Measurements from ENCODE around the gene PRAC1. TPM values are rescaled to one million over a fixed set of nuclear protein-coding genes. Genes with fewer than 3 reads are reported as not detected.
A peak's percentile ranks its signal among the peaks of the same experiment; 100 is the strongest.

PRAC1 gene
- total RNA-seq, 2 donors from 2014 or later = not detected

DNA sequence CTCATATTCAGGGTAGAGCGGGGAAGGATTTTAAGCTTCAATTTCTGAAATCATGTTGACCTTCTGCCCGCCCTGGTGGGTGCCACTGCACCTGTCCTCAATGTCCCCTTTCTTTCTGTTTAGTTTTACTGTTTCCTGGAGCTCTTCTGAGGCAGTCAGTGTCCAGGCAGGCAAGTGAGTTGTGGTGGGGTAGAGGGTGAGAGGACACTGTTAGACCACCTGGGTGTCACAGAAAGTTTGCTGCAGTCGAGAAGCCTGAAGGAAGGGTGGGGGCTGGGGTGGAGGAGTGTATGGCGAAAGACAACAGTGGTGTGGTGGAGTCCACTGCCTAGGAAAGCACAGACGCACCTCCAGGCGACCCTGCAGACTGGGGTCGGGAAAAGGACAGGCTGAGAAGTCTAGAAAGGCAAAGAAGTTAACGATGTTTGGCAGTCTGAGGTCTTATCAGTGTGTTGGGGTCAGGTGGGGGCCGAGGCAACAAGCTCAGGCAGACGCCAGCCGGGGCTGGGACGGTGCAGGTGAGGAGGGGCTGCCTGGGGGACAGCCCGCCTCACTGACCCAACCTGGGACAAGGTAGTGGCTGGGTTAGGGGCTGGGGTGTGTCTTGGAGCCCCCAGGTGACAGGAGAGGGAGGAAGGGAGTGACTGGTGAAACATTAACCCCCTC lies 29.5 kb upstream of the PRAC1 start:
- Mint-ChIP-seq H3K4me1 (peaks cover 6% of the 10 kb centered on the region), H3K27ac (no peak overlapping the region), H3K4me3 (no peak overlapping the region), H3K9me3 (no peaks in the 10 kb centered on the region), H3K36me3 (ENCODE audit: low read depth) (no peaks in the 10 kb centered on the region), H3K27me3 (peaks cover 68% of the 10 kb centered on the region)
- no peak for ATAC-seq (replicated peaks)

DNA sequence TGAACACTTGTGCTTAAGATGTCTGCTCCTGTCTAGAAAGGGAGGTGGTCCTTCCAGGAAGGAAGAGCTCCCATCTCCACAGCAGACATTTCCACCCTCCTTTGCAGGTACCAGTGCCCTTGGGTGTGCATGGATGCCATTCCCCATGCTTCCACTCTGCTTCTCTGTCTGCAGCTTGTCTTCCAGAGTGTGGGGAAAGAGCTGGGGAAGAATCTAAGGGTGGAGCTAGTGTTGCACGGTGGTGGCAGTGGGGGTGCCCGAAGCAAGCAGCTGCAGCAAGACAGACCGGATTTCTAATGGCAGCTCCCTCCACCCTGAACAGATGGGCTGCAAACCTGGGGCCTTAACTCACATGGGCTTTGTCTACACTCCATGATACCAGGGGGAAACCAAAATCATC lies 28.9 kb upstream of the PRAC1 start:
- no peak overlapping the region for H3K4me3 Mint-ChIP-seq
- ATAC-seq (replicated peaks) = no peak
- peaks cover 12% of the 10 kb centered on the region for H3K4me1 Mint-ChIP-seq
- H3K27me3 Mint-ChIP-seq = peaks cover 69% of the 10 kb centered on the region
- H3K27ac Mint-ChIP-seq = no peak overlapping the region
- no peaks in the 10 kb centered on the region for H3K9me3 Mint-ChIP-seq
- H3K36me3 Mint-ChIP-seq (ENCODE audit: low read depth) = no peaks in the 10 kb centered on the region

DNA sequence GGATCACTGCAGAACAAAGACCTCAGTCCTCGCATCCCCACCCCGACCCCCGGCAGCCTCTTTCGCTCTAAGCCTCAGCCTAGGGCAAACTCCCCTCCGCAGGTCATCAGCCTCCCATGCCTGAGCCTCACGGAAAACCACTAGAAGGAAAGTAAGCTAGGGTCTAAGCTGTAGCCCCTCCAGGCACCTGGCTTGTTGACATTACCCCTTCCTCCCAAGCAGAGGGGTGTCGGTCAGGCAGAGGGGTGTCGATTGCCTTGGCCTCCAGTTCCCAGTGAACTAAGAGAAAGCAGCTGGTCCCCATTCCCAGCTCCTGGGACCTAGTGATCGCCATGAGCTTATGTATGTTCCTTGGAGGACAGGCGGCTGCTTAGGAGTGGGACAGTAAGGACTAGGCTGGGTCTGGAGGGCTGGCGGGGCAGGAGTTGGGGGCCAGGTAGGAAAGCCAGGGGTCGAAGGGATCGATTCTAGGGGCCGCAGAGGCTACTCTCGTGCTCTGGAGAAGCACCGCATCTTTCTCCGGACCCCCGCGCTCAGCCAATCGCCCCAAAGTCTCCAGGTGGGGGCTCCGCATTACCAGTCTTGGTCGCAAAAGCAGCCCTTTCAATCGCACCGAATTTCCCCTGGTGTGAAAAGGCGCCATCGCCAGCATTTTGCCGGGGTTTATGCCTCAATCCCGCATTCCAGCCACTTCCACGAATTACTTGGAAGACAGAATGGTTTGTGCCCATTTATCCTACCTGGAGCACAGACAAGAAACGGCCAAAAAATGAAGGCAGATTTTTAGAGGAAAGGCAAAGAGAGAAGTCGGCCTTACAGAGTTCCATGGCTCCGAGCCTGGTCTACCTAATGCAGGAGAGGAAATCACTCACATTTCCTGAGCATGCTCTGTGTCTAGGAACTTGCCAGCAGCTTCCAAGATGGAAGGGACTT lies 27.6 kb upstream of the PRAC1 start:
- Mint-ChIP-seq H3K27ac (no peak overlapping the region), H3K36me3 (ENCODE audit: low read depth) (no peaks in the 10 kb centered on the region), H3K9me3 (no peaks in the 10 kb centered on the region), H3K4me1 (peaks cover 12% of the 10 kb centered on the region), H3K4me3 (no peak overlapping the region), H3K27me3 (peaks cover 71% of the 10 kb centered on the region)
- ATAC-seq (replicated peaks) = no peak

DNA sequence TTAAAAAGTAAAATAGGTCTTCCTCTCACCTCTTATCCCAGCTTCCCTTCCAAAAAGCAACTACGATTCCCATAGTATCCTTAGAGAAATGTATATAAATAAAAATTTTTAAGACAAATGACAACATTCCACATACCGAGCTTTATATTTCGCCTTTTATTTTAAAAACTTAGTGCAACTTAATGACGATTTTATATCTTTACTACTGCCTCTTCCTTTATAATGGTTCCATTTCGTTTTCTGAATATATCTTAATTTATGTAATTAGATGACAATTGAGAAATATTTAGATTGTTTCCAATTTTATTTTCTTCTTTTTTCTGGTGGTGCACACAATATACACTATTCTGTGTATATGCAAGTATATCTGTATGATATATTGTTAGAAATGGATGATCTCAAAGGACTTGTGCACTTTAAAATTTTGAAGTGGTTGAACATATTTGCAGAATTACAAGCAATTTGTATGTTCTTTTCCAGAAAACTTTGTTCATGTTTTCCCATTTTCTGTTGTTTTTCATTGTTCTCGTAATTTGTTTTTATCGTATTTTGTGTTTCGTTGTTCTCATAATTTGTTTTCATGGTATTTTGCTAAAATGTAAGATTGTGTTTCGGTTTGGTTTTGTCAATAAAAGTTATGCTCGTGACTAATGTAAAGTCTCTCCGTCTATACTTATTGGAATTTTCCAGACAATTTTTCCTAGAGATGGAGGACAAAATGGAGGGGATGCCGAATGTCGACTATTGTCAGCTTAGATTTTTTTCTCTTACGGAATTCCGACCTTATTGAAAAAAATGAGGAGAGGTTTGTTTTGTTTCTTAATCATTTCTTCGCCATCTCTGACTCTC lies 26.6 kb upstream of the PRAC1 start:
- Mint-ChIP-seq H3K27me3 (peaks cover 74% of the 10 kb centered on the region), H3K4me3 (no peak overlapping the region), H3K27ac (no peak overlapping the region), H3K4me1 (peaks cover 12% of the 10 kb centered on the region), H3K9me3 (no peaks in the 10 kb centered on the region), H3K36me3 (ENCODE audit: low read depth) (no peaks in the 10 kb centered on the region)
- no peak for ATAC-seq (replicated peaks)

DNA sequence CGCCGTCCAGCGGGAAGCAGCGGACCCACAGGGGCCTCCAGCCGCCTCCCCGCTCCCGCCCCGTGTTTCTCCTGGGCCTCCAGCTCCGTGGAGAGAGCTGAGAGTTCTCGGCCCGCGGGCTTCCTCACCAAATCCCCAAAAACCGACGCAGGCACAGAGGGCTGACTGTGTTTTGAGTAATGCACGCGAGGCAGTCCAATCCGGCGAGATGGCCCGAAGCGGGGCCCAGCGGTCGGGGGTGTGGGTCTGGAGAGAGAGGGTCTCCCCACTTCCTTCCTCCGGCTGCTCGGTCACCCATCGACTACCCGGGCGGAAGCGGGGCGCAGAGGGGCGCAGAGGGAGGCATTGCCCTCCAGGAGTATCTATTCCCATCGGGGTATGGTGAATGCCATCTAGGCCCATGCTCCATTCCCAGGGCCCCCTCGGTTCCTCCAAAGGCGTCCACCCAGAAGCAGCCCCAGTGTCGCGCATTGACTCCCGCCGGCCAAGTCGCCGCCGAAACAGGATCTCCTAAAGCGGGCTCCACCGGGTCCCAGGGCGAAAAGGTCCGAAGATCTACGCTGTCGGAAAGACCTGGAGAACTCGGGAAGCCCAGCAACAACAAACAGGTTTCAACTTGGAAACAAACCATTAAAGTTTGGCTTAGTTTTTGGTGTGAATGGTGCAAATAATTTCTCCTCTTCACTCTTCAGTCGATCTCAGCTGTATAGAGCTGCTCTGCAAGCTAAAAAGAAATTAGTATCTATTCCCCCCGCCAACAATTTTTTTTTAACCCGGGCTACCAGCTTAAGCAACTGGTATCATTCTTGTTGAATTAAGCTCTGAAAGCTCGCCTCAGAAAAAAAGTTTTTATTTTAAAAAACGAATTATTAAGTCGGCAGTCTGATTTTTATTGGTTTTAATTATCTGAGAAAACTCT lies 25.4 kb upstream of the PRAC1 start:
- H3K36me3 Mint-ChIP-seq (ENCODE audit: low read depth) = no peaks in the 10 kb centered on the region
- H3K27ac Mint-ChIP-seq = no peak overlapping the region
- no peak overlapping the region for H3K4me3 Mint-ChIP-seq
- peaks cover 74% of the 10 kb centered on the region for H3K27me3 Mint-ChIP-seq
- peaks cover 7% of the 10 kb centered on the region for H3K4me1 Mint-ChIP-seq
- H3K9me3 Mint-ChIP-seq = no peaks in the 10 kb centered on the region
- ATAC-seq (replicated peaks) = no peak

DNA sequence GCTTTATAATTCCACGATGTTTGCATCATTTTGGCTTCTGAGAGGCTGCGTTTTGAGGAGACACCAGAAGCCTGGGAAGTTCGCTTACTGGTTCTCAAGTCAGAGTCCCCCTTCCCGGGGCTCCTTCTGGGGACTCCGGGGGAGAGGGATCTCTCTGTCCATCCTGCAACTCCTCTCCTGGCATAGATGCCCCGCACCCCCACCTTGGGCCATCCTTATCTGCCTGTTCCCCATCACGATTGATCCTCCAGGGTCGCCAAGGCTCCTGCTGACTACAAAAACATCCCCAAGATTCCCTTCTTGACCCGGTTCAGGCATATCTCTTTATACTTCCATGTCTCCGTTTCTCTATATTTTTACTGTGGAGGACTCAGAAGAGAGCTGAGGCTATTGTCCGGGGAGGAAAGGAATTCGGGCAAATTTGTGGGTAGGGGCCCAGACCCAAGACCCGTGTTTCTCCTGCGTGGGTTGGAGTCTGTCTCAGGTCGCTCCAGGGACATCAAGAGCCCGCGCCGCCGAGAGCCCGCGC lies 24.7 kb upstream of the PRAC1 start:
- ATAC-seq (replicated peaks) = no peak
- Mint-ChIP-seq H3K9me3 (no peaks in the 10 kb centered on the region), H3K4me3 (no peak overlapping the region), H3K36me3 (ENCODE audit: low read depth) (no peaks in the 10 kb centered on the region), H3K4me1 (peaks cover 7% of the 10 kb centered on the region), H3K27ac (no peak overlapping the region), H3K27me3 (peaks cover 81% of the 10 kb centered on the region)

DNA sequence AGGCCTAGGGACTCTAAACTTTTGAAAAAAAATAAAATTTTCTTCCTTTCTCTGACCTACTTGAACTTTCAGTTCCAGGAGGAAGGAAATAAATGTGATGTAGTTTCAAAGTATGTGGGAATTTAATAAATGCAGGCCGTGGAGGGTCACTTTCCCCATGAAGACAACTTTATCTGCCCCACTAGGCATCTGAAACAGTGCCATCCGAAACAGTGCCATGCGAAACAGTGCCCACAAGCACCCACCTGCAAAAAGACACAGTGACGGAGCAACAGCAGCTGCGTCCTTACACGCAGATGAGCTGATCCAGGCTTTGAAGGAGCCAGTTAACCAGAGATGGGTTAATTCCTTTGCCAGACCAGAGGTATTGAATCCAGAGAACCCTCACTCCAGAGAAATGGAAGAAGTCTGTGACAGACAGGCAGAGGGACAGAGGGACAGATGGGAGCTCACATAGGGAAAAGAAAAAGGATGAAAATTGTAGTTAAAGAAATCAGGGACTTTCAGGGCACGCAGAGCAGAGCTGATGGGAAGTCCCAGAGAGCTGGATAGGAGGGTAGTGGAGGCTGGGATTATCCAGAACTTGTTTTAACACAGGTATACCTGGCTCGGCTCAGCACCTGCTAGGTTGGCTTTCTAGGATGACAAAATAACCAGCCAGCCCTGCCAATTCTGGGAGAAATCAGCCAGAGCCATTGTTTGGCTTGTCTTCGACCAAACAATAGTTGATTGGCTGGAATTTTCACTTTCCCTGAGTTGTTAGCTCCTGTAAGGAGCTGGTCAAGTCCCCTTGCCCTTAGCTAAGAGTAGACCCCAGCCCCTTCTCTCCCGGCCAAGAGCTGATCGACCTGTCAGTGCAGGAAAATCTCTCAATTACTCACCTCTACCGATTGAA lies 23.3 kb upstream of the PRAC1 start:
- H3K4me3 Mint-ChIP-seq = no peak overlapping the region
- H3K27ac Mint-ChIP-seq = no peak overlapping the region
- no peaks in the 10 kb centered on the region for H3K9me3 Mint-ChIP-seq
- ATAC-seq (replicated peaks) = no peak
- H3K27me3 Mint-ChIP-seq = peaks cover 77% of the 10 kb centered on the region
- peaks cover 7% of the 10 kb centered on the region for H3K4me1 Mint-ChIP-seq
- H3K36me3 Mint-ChIP-seq (ENCODE audit: low read depth) = no peaks in the 10 kb centered on the region

DNA sequence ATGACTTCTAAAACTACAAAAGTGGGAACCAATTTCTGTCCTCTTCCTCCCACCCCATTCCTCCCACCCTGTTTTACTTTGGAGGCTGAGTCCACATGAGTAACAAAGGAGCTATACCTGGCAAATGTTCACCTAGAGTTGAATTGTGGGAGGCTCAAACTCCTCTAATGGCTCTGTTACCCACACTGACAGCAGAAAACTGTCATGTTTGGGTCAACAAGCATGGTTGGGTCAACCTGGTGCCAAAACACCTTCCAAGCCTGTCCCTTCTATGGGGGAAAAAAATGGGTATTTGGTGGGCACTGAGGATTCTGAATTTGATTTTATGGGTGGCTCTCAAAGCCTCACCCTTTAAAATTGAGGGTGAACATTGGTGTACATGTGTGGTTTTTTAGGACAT lies 18.2 kb upstream of the PRAC1 start:
- Mint-ChIP-seq H3K27ac (no peak overlapping the region), H3K4me1 (no peaks in the 10 kb centered on the region), H3K27me3 (peaks cover 81% of the 10 kb centered on the region), H3K4me3 (no peak overlapping the region), H3K9me3 (no peaks in the 10 kb centered on the region), H3K36me3 (ENCODE audit: low read depth) (no peaks in the 10 kb centered on the region)
- no peak for ATAC-seq (replicated peaks)

DNA sequence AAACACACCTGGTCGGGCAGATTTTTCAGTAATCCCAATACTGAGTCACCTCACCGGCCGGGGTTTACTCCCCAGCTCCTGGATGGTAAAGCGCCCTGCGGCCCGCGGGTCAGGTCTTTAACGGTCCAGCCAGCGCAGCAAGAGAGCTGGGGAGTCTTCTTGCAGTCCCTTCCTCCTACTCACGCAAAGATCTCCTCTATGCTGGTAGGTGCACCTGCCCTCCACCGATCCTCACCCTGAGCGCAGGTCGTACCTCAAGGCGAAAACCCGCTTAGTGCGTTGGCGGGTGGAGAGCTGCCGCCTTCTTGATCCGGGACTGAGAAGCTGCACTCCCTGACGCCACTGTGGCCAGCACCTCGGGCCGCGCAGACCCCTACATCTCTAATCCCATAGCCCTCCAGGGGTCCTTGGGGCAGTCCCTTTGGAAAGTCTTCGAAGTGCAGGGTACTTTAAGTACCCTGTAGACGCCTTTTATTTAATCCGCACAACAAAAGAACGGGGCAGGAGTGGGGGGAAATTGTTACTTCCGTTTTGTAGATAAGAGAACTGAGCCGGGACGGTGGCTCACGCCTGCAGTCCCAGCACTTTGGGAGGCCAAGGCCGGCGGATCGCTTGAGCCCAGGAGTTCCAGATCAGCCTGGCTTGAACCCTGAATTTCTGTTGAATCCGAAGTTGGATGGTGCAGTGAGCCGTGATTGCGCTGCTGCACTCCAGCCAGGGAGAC lies 16.6 kb upstream of the PRAC1 start:
- Mint-ChIP-seq H3K4me1 (no peaks in the 10 kb centered on the region), H3K9me3 (no peaks in the 10 kb centered on the region), H3K27ac (no peak overlapping the region), H3K4me3 (peak overlapping the region; percentile 45), H3K27me3 (peaks cover 80% of the 10 kb centered on the region), H3K36me3 (ENCODE audit: low read depth) (no peaks in the 10 kb centered on the region)
- ATAC-seq (replicated peaks) = no peak

DNA sequence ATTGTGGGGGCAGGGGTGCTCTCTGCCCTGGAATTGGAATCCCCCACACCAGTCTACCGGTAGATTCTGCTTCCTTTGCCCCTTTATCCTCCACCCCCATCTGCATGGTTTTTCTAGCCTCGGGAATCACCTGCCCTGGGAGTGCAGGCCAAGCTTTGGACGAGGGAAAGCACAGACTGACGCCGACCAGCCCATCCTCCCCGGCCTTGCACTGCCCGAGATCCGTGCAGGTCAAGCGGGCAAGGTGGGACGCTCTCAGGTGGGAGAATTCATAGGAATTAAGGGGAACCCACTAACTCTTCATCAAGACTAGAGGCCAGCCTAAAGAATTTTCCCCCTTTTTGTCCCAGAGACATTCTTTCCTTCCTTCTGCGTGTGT lies 16.1 kb upstream of the PRAC1 start:
- Mint-ChIP-seq H3K9me3 (no peaks in the 10 kb centered on the region), H3K4me3 (no peak overlapping the region)

DNA sequence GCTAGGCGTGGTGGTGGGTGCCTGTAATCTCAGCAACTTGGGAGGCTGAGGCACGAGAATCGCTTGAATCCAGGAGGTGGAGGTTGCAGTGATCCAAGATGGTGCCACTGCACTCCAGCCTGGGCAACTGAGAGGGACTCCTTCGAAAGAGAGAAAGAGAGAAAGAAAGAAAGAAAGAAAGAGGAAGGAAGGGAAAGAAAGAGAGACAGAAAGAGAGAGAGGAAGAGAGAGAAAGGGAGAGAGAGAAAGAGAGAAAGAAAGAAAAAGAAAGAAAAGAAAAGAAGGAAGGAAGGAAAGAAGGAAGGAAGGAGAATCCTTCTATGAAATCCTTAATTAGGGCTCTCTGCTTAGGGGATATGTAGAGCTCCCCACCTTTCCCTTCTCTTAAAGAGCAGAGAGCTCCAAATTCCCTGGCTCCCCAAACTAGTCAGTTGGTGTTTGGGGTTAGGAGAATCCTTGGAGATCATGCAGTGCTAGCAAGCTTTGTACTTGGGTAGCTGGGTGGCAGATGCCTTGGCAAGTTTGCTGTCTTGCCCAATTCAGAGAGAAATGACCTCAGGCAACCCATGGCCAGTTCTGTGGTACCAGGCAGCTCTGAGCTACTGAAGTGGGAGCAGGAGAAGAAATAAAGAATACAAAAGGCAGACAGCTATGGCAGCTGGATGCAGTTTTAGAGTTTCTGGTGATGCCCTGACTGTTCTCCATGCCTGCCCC lies 15.2 kb upstream of the PRAC1 start:
- Mint-ChIP-seq H3K27me3 (peaks cover 78% of the 10 kb centered on the region), H3K4me1 (peaks cover 7% of the 10 kb centered on the region), H3K4me3 (no peak overlapping the region), H3K27ac (no peak overlapping the region), H3K9me3 (no peaks in the 10 kb centered on the region), H3K36me3 (ENCODE audit: low read depth) (no peaks in the 10 kb centered on the region)
- no peak for ATAC-seq (replicated peaks)

More for the DNA sequence above, 16.1 kb upstream of the PRAC1 start:
- Mint-ChIP-seq H3K27me3 (peaks cover 80% of the 10 kb centered on the region), H3K27ac (no peak overlapping the region), H3K36me3 (ENCODE audit: low read depth) (no peaks in the 10 kb centered on the region), H3K4me1 (peaks cover 4% of the 10 kb centered on the region)
- ATAC-seq (replicated peaks) = no peak

DNA sequence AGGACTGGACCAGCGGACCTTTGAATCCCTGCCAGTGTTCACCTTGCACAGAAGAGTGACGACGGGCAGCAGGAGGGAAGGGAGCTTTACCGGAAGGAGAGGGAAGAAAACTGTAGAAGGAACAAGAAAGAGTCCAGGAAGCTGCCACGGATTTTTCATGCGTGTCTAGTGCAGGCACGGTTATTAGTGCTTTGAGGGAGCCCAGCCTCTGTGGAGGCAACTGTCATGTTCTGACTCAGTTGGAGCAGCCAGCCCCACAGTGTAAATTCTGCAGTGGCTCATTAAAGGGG lies 12.7 kb upstream of the PRAC1 start:
- Mint-ChIP-seq H3K27me3 (peaks cover 80% of the 10 kb centered on the region), H3K9me3 (no peaks in the 10 kb centered on the region), H3K27ac (no peak overlapping the region), H3K4me1 (peaks cover 7% of the 10 kb centered on the region), H3K36me3 (ENCODE audit: low read depth) (no peaks in the 10 kb centered on the region), H3K4me3 (no peak overlapping the region)
- no peak for ATAC-seq (replicated peaks)

Measured in activated T-helper 17 cell treated with anti-CD3 and anti-CD28 coated beads, Interleukin-2, amount 50 U/mL, for 72 hours (primary cell).